HCT116 (cell line): ENCODE results near the gene ITFG1. TPM values are rescaled to one million over a fixed set of nuclear protein-coding genes. Genes with fewer than 3 reads are reported as not detected.

Experiments
- ATAC-seq: fragments of 200-7000 bp; cut with Tn5 transposase; 2 replicates; pipeline ENCODE4 v1.9.1; 2020; ENCODE audit warnings: mild to moderate bottlenecking, moderate library complexity
- BruUV-seq: library from RNA; stranded (reverse); fragments of 400-500 nt; replicated peaks from 2 replicates; lab custom pipeline; 2021; lab: Mats Ljungman, UMichigan
- CTCF ChIA-PET: fragments of 300-600 bp; sonication (Branson Sonifier 250); formaldehyde crosslinking; loops from one replicate; lab custom pipeline; 2021; ENCODE audit warnings: antibody characterized with exemption; lab: Charles Lee
- POLR2A ChIA-PET: fragments of 300-600, 350-600 bp; sonication (Branson Sonifier 250); formaldehyde crosslinking; loops from one replicate; lab custom pipeline; 2021; ENCODE audit warnings: antibody characterized with exemption; lab: Charles Lee
- RAD21 ChIA-PET, 2 experiments: fragments of 300-600 bp; sonication (Branson Sonifier 250); formaldehyde crosslinking; loops; one replicate each; lab custom pipeline; 2023; ENCODE audit warnings: low total read pairs in 2 of 2; ENCODE audit not compliant: uncharacterized antibody in 2 of 2, unreplicated experiment in 2 of 2, low non-redundant PET in 1 of 2; lab: Charles Lee
- DNase-seq: peaks from one replicate; pipeline ENCODE4 v3.0.0-alpha.2; 2010; ENCODE audit warnings: low read depth, low spot score
- H2AFZ ChIP-seq: fragments of 200-600 bp; shearing (Covaris generic), sonication (generic); 2 replicates; pipeline ENCODE4 v1.6.1; 2017; ENCODE audit warnings: low read depth, mixed run types, mixed read lengths, antibody characterized with exemption, low read length; ENCODE audit not compliant: poor library complexity, severe bottlenecking
- H3K27ac ChIP-seq: 2 replicates; pipeline ENCODE4 v1.5.1; 2012; ENCODE audit warnings: low read depth, low read length
- H3K27me3 ChIP-seq: fragments of 200-600 bp; sonication (generic); 2 replicates; pipeline ENCODE4 v1.6.1; 2016; ENCODE audit warnings: mixed run types, low read length, mixed read lengths; ENCODE audit not compliant: insufficient read depth
- H3K36me3 ChIP-seq, 2 experiments: fragments of 200-500 bp in 1 of 2; fragments of 200-600 bp in 1 of 2; sonication (Bioruptor generic) in 1 of 2; sonication (generic) in 1 of 2; 2 replicates each; pipeline versions ENCODE4 v1.5.1 to v1.6.1; 2014 to 2016; ENCODE audit warnings: low read length in 2 of 2, inconsistent platforms in 1 of 2, mixed read lengths in 1 of 2, mixed run types in 1 of 2; ENCODE audit not compliant: insufficient read depth in 2 of 2, control insufficient read depth in 1 of 2
- H3K4me1 ChIP-seq, 2 experiments: fragments of 200-600 bp in 1 of 2; sonication (generic) in 1 of 2; 2 replicates each; pipeline versions ENCODE4 v1.5.1 to v1.6.1; 2012 to 2017; ENCODE audit warnings: low read length in 2 of 2, inconsistent platforms in 1 of 2, mild to moderate bottlenecking in 1 of 2, mixed read lengths in 1 of 2, mixed run types in 1 of 2, moderate library complexity in 1 of 2; ENCODE audit not compliant: insufficient read depth in 2 of 2, control insufficient read depth in 1 of 2
- H3K4me2 ChIP-seq: fragments of 200-600 bp; sonication (generic); 2 replicates; pipeline ENCODE4 v1.6.1; 2017; ENCODE audit warnings: mixed run types, low read length, mixed read lengths
- H3K4me3 ChIP-seq, 2 experiments: fragments of 200-600 bp in 1 of 2; sonication (generic) in 1 of 2; replicated peaks in 1 of 2; 2 replicates each; pipeline ENCODE4 v1.5.1; 2011 to 2016; ENCODE audit warnings: low read length in 2 of 2, control low read depth in 1 of 2, low read depth in 1 of 2, mild to moderate bottlenecking in 1 of 2, mixed read lengths in 1 of 2, mixed run types in 1 of 2
- H3K79me2 ChIP-seq: fragments of 200-600 bp; sonication (generic); 2 replicates; pipeline ENCODE4 v1.6.1; 2017; ENCODE audit warnings: mild to moderate bottlenecking, mixed run types, low read length, moderate library complexity, mixed read lengths; ENCODE audit not compliant: insufficient read depth
- H3K9ac ChIP-seq: fragments of 200-600 bp; sonication (generic); 2 replicates; pipeline ENCODE4 v1.6.1; 2016; ENCODE audit warnings: low read length, mixed read lengths
- H3K9me2 ChIP-seq: fragments of 200-600 bp; sonication (generic), shearing (Covaris generic); 2 replicates; pipeline ENCODE4 v1.6.1; 2017; ENCODE audit warnings: mixed run types, mild to moderate bottlenecking, moderate library complexity; ENCODE audit not compliant: insufficient read depth
- H3K9me3 ChIP-seq, 2 experiments: fragments of 200-500 bp in 1 of 2; fragments of 200-600 bp in 1 of 2; sonication (Bioruptor generic) in 1 of 2; sonication (generic) in 1 of 2; 2 replicates each; pipeline ENCODE4 v1.6.1; 2014 to 2017; ENCODE audit warnings: low read length in 2 of 2, mixed read lengths in 2 of 2, inconsistent platforms in 1 of 2, low read depth in 1 of 2, mild to moderate bottlenecking in 1 of 2, mixed run types in 1 of 2, moderate library complexity in 1 of 2; ENCODE audit not compliant: control insufficient read depth in 1 of 2, insufficient read depth in 1 of 2
- H4K20me1 ChIP-seq: fragments of 200-600 bp; sonication (generic), shearing (Covaris generic); 2 replicates; pipeline ENCODE4 v1.6.1; 2017; ENCODE audit warnings: mixed run types, mild to moderate bottlenecking, moderate library complexity; ENCODE audit not compliant: insufficient read depth
- CBX3 ChIP-seq: IDR thresholded peaks from 2 replicates; pipeline ENCODE4 v1.6.1; 2012; ENCODE audit warnings: low read depth
- CTCF ChIP-seq, 3 experiments: fragments of 200-600 bp in 1 of 3; sonication (generic) in 1 of 3; IDR thresholded peaks in 2 of 3; conservative IDR thresholded peaks in 1 of 3; 2 replicates each; pipeline ENCODE4 v1.5.1; 2012 to 2017; ENCODE audit warnings: low read depth in 2 of 3, low read length in 2 of 3, antibody characterized with exemption in 1 of 3, borderline replicate concordance in 1 of 3, control low read depth in 1 of 3, mild to moderate bottlenecking in 1 of 3, mixed read lengths in 1 of 3, mixed run types in 1 of 3, moderate library complexity in 1 of 3; ENCODE audit not compliant: insufficient read depth in 1 of 3
- JUND ChIP-seq: IDR thresholded peaks from 2 replicates; pipeline ENCODE4 v1.6.1; 2012
- POLR2AphosphoS5 ChIP-seq: IDR thresholded peaks from 2 replicates; pipeline ENCODE4 v1.6.1; 2011; ENCODE audit warnings: mild to moderate bottlenecking, low read depth, low read length, moderate library complexity
- REST ChIP-seq: IDR thresholded peaks from 2 replicates; pipeline ENCODE4 v1.6.1; 2012; ENCODE audit warnings: low read depth
- SIN3A ChIP-seq: IDR thresholded peaks from 2 replicates; pipeline ENCODE4 v1.6.1; 2012; ENCODE audit warnings: low read depth
- TCF7L2 ChIP-seq: IDR thresholded peaks from 2 replicates; pipeline ENCODE4 v1.7.0; 2011; ENCODE audit warnings: borderline replicate concordance, inconsistent platforms; ENCODE audit not compliant: insufficient read depth, insufficient read length; ENCODE audit errors: extremely low read depth
- YY1 ChIP-seq: IDR thresholded peaks from 2 replicates; pipeline ENCODE4 v1.6.1; 2011; ENCODE audit warnings: low read length, low read depth, moderate library complexity, mild to moderate bottlenecking; ENCODE audit not compliant: insufficient replicate concordance; ENCODE audit errors: extremely low read depth
- intact Hi-C: fragments of 100-400 bp; cut with micrococcal nuclease; formaldehyde crosslinking; loops from 2 replicates; pipeline ENCODE4 v1.10.0; 2022
- total RNA-seq: library from RNA; stranded (reverse); gene quantifications from one replicate; pipeline ENCODE4 v1.2.1, GENCODE V29; 2021; ENCODE audit not compliant: unreplicated experiment

ITFG1 gene
- total RNA-seq, 1 experiment from 2014 or later = 24.9 TPM

GRCh38 chr16:47470211-47470610 lies 9.3 kb upstream of the ITFG1 start:
- ChIA-PET CTCF (no interaction called here), POLR2A (no interaction called here), RAD21 (no interaction called here)
- H3K79me2 ChIP-seq = peaks cover 22% of the 10 kb centered on the region
- intact Hi-C loops = no loop called here
- no TSS peak for BruUV-seq
- no peak overlapping the region for H3K9ac ChIP-seq
- no peak overlapping the region for H3K4me3 ChIP-seq
- DNase-seq (no peak), ATAC-seq (no peak)
- H3K9me2 ChIP-seq = no peaks in the 10 kb centered on the region
- H3K27me3 ChIP-seq = no peaks in the 10 kb centered on the region
- TF ChIP-seq POLR2AphosphoS5 (no peak), TCF7L2 (no peak), CBX3 (no peak), REST (no peak), YY1 (no peak), SIN3A (no peak), CTCF (IDR thresholded peaks at IDR 0.05 in 2 of 3, conservative IDR thresholded peaks at IDR 0.05 in 1 of 3; ENCODE audit: borderline replicate concordance in 1 of 3, insufficient read depth in 1 of 3, low read depth in 2 of 3, low read length in 2 of 3) (no peak), JUND (no peak)
- H3K36me3 ChIP-seq = no peaks in the 10 kb centered on the region
- no peaks in the 10 kb centered on the region for H4K20me1 ChIP-seq
- no peak overlapping the region for H3K4me2 ChIP-seq
- H3K4me1 ChIP-seq = no peaks in the 10 kb centered on the region
- no peaks in the 10 kb centered on the region for H3K9me3 ChIP-seq
- H3K27ac ChIP-seq = no peak overlapping the region
- H2AFZ ChIP-seq = no peak overlapping the region
